ENCODE results near the gene INTS3. TPM values are rescaled to one million over a fixed set of nuclear protein-coding genes. Genes with fewer than 3 reads are reported as not detected.

Gene INTS3
- total and polyA plus RNA-seq, 9 of the 15 experiments (the other 6 are each of a cell fraction or from before 2014, with no cell fraction given), result 6.3 to 24.1 (median 14.3) TPM

GRCh38 chr1:153717330-153717729 lies 10.5 kb upstream of the INTS3 start:
- TF ChIP-seq RBFOX2 (IDR thresholded peaks at IDR 0.05; ENCODE audit: low read depth, low read length), result no peak
- no peak for TF ChIP-seq MED1 (CRISPR knock-in tag; IDR thresholded peaks at IDR 0.05; ENCODE audit: borderline replicate concordance)
- no peak for TF ChIP-seq PURB (CRISPR knock-in tag; IDR thresholded peaks at IDR 0.05; ENCODE audit: low read depth)
- no peak for TF ChIP-seq SMAD1 (IDR thresholded peaks at IDR 0.05; ENCODE audit: low read depth, low read length, partially characterized antibody)
- no peak for TF ChIP-seq ZNF449 (CRISPR knock-in tag; IDR thresholded peaks at IDR 0.05)
- TF ChIP-seq MTF1 (CRISPR knock-in tag; IDR thresholded peaks at IDR 0.05; ENCODE audit: borderline replicate concordance), result no peak
- TF ChIP-seq ZNF76 (CRISPR knock-in tag; IDR thresholded peaks at IDR 0.05; ENCODE audit: borderline replicate concordance), result no peak
- no peak for TF ChIP-seq FOXP1 (CRISPR knock-in tag; IDR thresholded peaks at IDR 0.05)
- no peak for TF ChIP-seq ZNF274 (IDR thresholded peaks at IDR 0.05; ENCODE audit: borderline replicate concordance, low read depth, low read length)
- TF ChIP-seq PRPF4 (IDR thresholded peaks at IDR 0.05; ENCODE audit: insufficient read depth, low read depth, low read length, poor library complexity, severe bottlenecking), result no peak
- TF ChIP-seq ZNF311 (CRISPR knock-in tag; IDR thresholded peaks at IDR 0.05), result no peak
- TF ChIP-seq ZNF589 (CRISPR knock-in tag; IDR thresholded peaks at IDR 0.05; ENCODE audit: low read depth), result no peak
- TF ChIP-seq GATAD2A (IDR thresholded peaks at IDR 0.05), result no peak
- no peak for TF ChIP-seq RB1 (IDR thresholded peaks at IDR 0.05; ENCODE audit: low read depth)
- no peak for TF ChIP-seq MEF2D (tag; conservative IDR thresholded peaks at IDR 0.05; ENCODE audit: low read depth)
- FAIRE-seq (no peak), ATAC-seq (no peak), DNase-seq (ENCODE audit: extremely low read depth in 1 of 4, low spot score in 3 of 4) (no peak)
- Histone ChIP-seq H3K27me3 (ENCODE audit: control insufficient read depth in 2 of 2, insufficient read depth in 2 of 2, low read length in 2 of 2) (no peaks in the 10 kb centered on the region), H3K9me3 (replicated peaks; ENCODE audit: control insufficient read depth, insufficient read depth, low read depth, low read length) (no peaks in the 10 kb centered on the region), H3K4me3 (no peak overlapping the region), H3K27ac (ENCODE audit: extremely low read depth, low read depth, low read length) (no peak overlapping the region), H3K4me2 (ENCODE audit: insufficient read depth, low read length) (no peak overlapping the region), H3K4me1 (replicated peaks in 1 of 2; ENCODE audit: control insufficient read depth in 2 of 2, insufficient read depth in 2 of 2, low read length in 2 of 2) (no peaks in the 10 kb centered on the region; a peak in 1 of 5 replicates), H3K9ac (ENCODE audit: insufficient read depth in 1 of 2, low read depth in 2 of 2, low read length in 2 of 2) (no peak overlapping the region), H3K36me3 (ENCODE audit: control insufficient read depth, insufficient read depth, low read length) (no peaks in the 10 kb centered on the region), H2AFZ (ENCODE audit: low read depth, low read length) (no peak overlapping the region), H3K9me1 (ENCODE audit: control insufficient read depth, insufficient read depth, low read length) (no peaks in the 10 kb centered on the region), H4K20me1 (replicated peaks; ENCODE audit: control insufficient read depth, insufficient read depth, low read length) (no peaks in the 10 kb centered on the region), H3K79me2 (ENCODE audit: control insufficient read depth, insufficient read depth, low read length) (no peaks in the 10 kb centered on the region)
- no TSS peak for BruUV-seq (replicated peaks)
- in situ Hi-C loops (cut with MboI) (no loop called here), intact Hi-C loops (cut with micrococcal nuclease) (no loop called here)
- CTCF ChIA-PET (ENCODE audit: low intra/inter-chr PET ratio), result no interaction called here
- POLR2A ChIA-PET, result interaction anchor here (1.2 kb wide), 1 partner anchor 18 kb away, joined by 4 read pairs; no protein-coding TSS in a partner anchor
- 9% methylated on average over 3 of the region's 3 CpGs for WGBS (ENCODE audit: insufficient coverage, low coverage, missing lambda C conversion rate)

Data from K562 (cell line).